HFF-Myc (cell line): Measurements from ENCODE around the gene APOA1.

ENCODE experiments used
- DNase-seq: peaks from one replicate; pipeline ENCODE4 v3.0.0-alpha.2; 2011; ENCODE audit warnings: low read depth; ENCODE audit errors: extremely low read depth
- H3K4me3 ChIP-seq: replicated peaks from 2 replicates; pipeline ENCODE4 v1.5.1; 2011; ENCODE audit warnings: low read depth, mild to moderate bottlenecking, control low read depth, low read length
- CTCF ChIP-seq: IDR thresholded peaks from 2 replicates; pipeline ENCODE4 v1.5.1; 2012; ENCODE audit warnings: mild to moderate bottlenecking, low read depth, low read length, control low read depth; ENCODE audit errors: missing control alignments

APOA1 gene

GRCh38 chr11:116875194-116875593, 37.8 kb upstream of the APOA1 start:
- DNase-seq, result no peak
- no peak for TF ChIP-seq CTCF
- no peak overlapping the region for H3K4me3 ChIP-seq

GRCh38 chr11:116874251-116874650, 36.8 kb upstream of the APOA1 start:
- DNase-seq, result no peak
- no peak for TF ChIP-seq CTCF

GRCh38 chr11:116873381-116873780, 36.0 kb upstream of the APOA1 start:
- H3K4me3 ChIP-seq, result no peak overlapping the region

More at GRCh38 chr11:116874251-116874650, 36.8 kb upstream of the APOA1 start:
- no peak overlapping the region for H3K4me3 ChIP-seq

GRCh38 chr11:116871248-116871647, 33.8 kb upstream of the APOA1 start:
- H3K4me3 ChIP-seq, result no peak overlapping the region
- DNase-seq, result peak; percentile 53
- no peak for TF ChIP-seq CTCF

More at GRCh38 chr11:116873381-116873780, 36.0 kb upstream of the APOA1 start:
- TF ChIP-seq CTCF, result no peak
- no peak for DNase-seq

GRCh38 chr11:116870054-116870453, 32.6 kb upstream of the APOA1 start:
- no peak overlapping the region for H3K4me3 ChIP-seq
- TF ChIP-seq CTCF, result no peak
- DNase-seq, result no peak

GRCh38 chr11:116869610-116870009, 32.2 kb upstream of the APOA1 start:
- no peak for DNase-seq
- no peak for TF ChIP-seq CTCF
- no peak overlapping the region for H3K4me3 ChIP-seq

GRCh38 chr11:116868066-116868465, 30.6 kb upstream of the APOA1 start:
- DNase-seq, result no peak
- no peak for TF ChIP-seq CTCF
- no peak overlapping the region for H3K4me3 ChIP-seq
